Uterus (tissue), 4 donors: ENCODE results near the gene ATP23. TPM values are rescaled to one million over a fixed set of nuclear protein-coding genes. Genes with fewer than 3 reads are reported as not detected.

Source experiments
- DNase-seq, 2 donors: peaks; one replicate each; pipeline ENCODE4 v3.0.0-alpha.2; 2019 to 2020
- H3K27ac ChIP-seq, 2 donors: fragments of 200-600 bp; sonication (generic); 1 replicate in 1 of 2; 2 replicates in 1 of 2; pipeline ENCODE4 v1.5.1; 2016 to 2018
- H3K27me3 ChIP-seq, 2 donors: fragments of 200-600 bp; sonication (generic); one replicate each; pipeline ENCODE4 v1.5.1; 2018 to 2019; ENCODE audit warnings: control low read depth in 1 of 2
- H3K36me3 ChIP-seq, 2 donors: fragments of 200-600 bp; sonication (generic); one replicate each; pipeline ENCODE4 v1.5.1; 2019; ENCODE audit warnings: control low read depth in 1 of 2
- H3K4me1 ChIP-seq, 2 donors: fragments of 200-600 bp; sonication (generic); one replicate each; pipeline ENCODE4 v1.5.1; 2018 to 2019; ENCODE audit warnings: control low read depth in 1 of 2
- H3K4me3 ChIP-seq, 2 donors: fragments of 200-600 bp; sonication (generic); 1 replicate in 1 of 2; 2 replicates in 1 of 2; pipeline ENCODE4 v1.5.1; 2018 to 2019; ENCODE audit warnings: mild to moderate bottlenecking in 1 of 2
- H3K9me3 ChIP-seq, 2 donors: fragments of 200-600 bp; sonication (generic); one replicate each; pipeline ENCODE4 v1.5.1; 2019; ENCODE audit warnings: control low read depth in 1 of 2
- CTCF ChIP-seq, 4 experiments: fragments of 200-600 bp in 2 of 4; fragments of 450-650 bp in 2 of 4; sonication (generic) in 2 of 4; IDR thresholded peaks; one replicate each; pipeline ENCODE4 v1.5.1; 2016 to 2019; ENCODE audit warnings: antibody characterized with exemption in 4 of 4, mild to moderate bottlenecking in 2 of 4, moderate library complexity in 1 of 4
- POLR2A ChIP-seq, 2 donors: fragments of 450-650 bp; IDR thresholded peaks; one replicate each; pipeline ENCODE4 v1.6.1; 2016; ENCODE audit warnings: antibody characterized with exemption in 2 of 2, mild to moderate bottlenecking in 1 of 2, moderate library complexity in 1 of 2
- intact Hi-C: fragments of 100-400 bp; cut with DNase I; formaldehyde crosslinking; loops from one replicate; pipeline ENCODE4 v1.15.1; 2023; ENCODE audit warnings: low total_unique reads
- total RNA-seq, 4 donors: library from RNA; depleted of rRNA in 3 of 4; stranded (reverse); fragments of >200 nt in 3 of 4; gene quantifications; one replicate each; pipeline versions ENCODE4 v1.1.0 to v1.2.4, GENCODE V29; 2014 to 2023
- donor health status: DM: yes; HTN: yes; CAD: no.

Gene ATP23
- total RNA-seq, 4 donors from 2014 or later = 4.9 to 59.1 (median 8.6) TPM

DNA sequence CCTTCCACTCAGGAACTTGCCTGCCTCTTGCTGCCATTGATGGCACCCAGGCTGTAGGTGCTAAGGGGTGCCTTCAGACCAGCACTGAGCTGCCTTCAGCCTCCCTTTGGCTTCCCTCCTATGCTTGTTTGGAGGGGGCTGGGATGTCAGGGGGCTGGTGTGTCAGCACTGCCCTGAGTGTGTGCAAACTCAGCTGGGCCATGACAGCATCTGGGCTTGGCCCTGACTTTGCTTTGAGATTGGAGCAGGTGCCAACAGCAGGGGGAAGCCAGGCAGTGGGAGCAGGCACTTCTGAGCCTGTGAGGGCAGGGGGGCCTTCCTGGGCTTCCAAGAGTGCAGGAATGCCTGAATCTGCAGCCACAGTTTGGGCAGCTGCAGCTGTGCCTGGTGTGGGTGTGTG is 56.9 kb downstream of the ATP23 start:
- H3K9me3 ChIP-seq = peaks cover 0 to 15% of the 10 kb centered on the region in 2 donors
- no peaks in the 10 kb centered on the region for H3K4me1 ChIP-seq
- no peak for TF ChIP-seq POLR2A (IDR thresholded peaks at IDR 0.05)
- no peak for TF ChIP-seq CTCF (IDR thresholded peaks at IDR 0.05)
- no peaks in the 10 kb centered on the region for H3K36me3 ChIP-seq
- no peak overlapping the region for H3K27ac ChIP-seq
- H3K27me3 ChIP-seq = no peaks in the 10 kb centered on the region
- no peak for DNase-seq
- H3K4me3 ChIP-seq = no peak overlapping the region
- intact Hi-C loops = no loop called here

DNA sequence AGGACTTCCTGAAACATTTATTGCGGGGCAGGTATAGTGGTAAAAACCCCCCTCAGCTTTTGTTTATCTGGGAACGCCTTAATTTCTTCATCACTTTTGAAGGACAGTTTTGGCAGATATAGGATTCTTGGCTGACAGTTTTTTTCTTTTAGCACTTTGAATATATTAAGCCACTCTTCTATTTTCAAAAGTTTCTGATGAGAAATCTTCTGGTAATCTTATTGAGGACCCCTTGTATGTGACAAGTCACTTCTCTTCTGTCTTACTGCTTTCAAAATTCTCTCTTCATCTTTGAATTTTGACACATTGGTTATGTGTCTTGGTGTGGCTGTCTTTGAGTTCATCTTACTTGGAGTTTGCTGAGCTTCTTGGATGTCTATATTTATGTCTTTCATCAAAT is 59.1 kb downstream of the ATP23 start:
- Histone ChIP-seq H3K27me3 (no peaks in the 10 kb centered on the region), H3K27ac (no peak overlapping the region), H3K9me3 (peaks cover 0 to 15% of the 10 kb centered on the region in 2 donors), H3K4me1 (no peaks in the 10 kb centered on the region), H3K4me3 (no peak overlapping the region), H3K36me3 (no peaks in the 10 kb centered on the region)
- intact Hi-C loops = no loop called here
- no peak for DNase-seq
- no peak for TF ChIP-seq CTCF (IDR thresholded peaks at IDR 0.05)
- no peak for TF ChIP-seq POLR2A (IDR thresholded peaks at IDR 0.05)

DNA sequence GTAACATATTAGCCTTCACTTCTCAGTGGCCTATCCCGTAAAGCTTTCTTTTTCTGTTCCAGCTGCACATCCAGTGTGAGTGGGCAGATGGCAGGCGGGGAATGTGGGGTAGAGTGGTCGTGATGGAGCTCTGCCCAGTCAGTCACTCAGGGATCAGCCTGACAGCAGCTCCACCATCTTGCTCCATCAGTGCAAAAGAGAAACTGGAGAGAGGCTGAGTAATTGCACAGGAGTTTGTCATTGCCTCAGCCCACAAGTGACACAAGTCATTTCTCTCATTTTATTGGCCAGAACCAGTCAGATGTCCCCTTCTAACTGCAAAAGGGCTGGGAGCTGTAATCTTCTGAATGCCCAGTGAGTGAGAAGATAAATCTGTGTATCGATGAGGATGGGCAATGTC is 66.5 kb downstream of the ATP23 start:
- no peak for DNase-seq
- no peaks in the 10 kb centered on the region for H3K36me3 ChIP-seq
- intact Hi-C loops = no loop called here
- no peaks in the 10 kb centered on the region for H3K4me1 ChIP-seq
- H3K27ac ChIP-seq = no peak overlapping the region
- TF ChIP-seq CTCF (IDR thresholded peaks at IDR 0.05) (no peak), POLR2A (IDR thresholded peaks at IDR 0.05) (no peak)
- no peak overlapping the region for H3K4me3 ChIP-seq
- no peaks in the 10 kb centered on the region for H3K9me3 ChIP-seq
- H3K27me3 ChIP-seq = no peaks in the 10 kb centered on the region

- H3K9me3 ChIP-seq = no peaks in the 10 kb centered on the region
- H3K36me3 ChIP-seq = no peaks in the 10 kb centered on the region
- DNase-seq = no peak
- H3K27me3 ChIP-seq = no peaks in the 10 kb centered on the region
- H3K4me1 ChIP-seq = no peaks in the 10 kb centered on the region
- intact Hi-C loops = no loop called here
- TF ChIP-seq CTCF (IDR thresholded peaks at IDR 0.05) (no peak), POLR2A (IDR thresholded peaks at IDR 0.05) (no peak)
- no peak overlapping the region for H3K4me3 ChIP-seq
- no peak overlapping the region for H3K27ac ChIP-seq
Measured at GRCh38 chr12:58008634-58009033, 67.3 kb downstream of the ATP23 start.

Other genes starting within 250 kb of the ATP23 start
- 100 to 1,000 TPM; 189 to 339 (median 252) TPM for gene OS9, start 247.4 kb upstream of the ATP23 start, total RNA-seq
- gene AGAP2, start 202.8 kb upstream of the ATP23 start, total RNA-seq = 1 to 10 TPM in 3 of 4 donors, under 1 TPM in 1; 0.29 to 6.3 (median 2.6) TPM
- 100 to 1,000 TPM in 1 of 4 donors, 10 to 100 TPM in 3; 38.2 to 103 (median 51.0) TPM for gene TSPAN31, start 196.5 kb upstream of the ATP23 start, total RNA-seq
- gene CDK4, start 189.3 kb upstream of the ATP23 start, total RNA-seq = 100 to 1,000 TPM in 2 of 4 donors, 10 to 100 TPM in 2; 60.0 to 190 (median 110) TPM
- gene MARCHF9, start 186.5 kb upstream of the ATP23 start, total RNA-seq = 1 to 10 TPM in 3 of 4 donors, not detected in 1; 5.1 to 7.6 (median 6.8) TPM
- 1 to 10 TPM in 1 of 4 donors, under 1 TPM in 1, not detected in 2; 0.28 to 1.2 TPM for gene CYP27B1, start 174.5 kb upstream of the ATP23 start, total RNA-seq
- gene METTL1, start 169.5 kb upstream of the ATP23 start, total RNA-seq = 10 to 100 TPM in 3 of 4 donors, 1 to 10 TPM in 1; 5.1 to 22.4 (median 18.0) TPM
- gene EEF1AKMT3, start 169.0 kb upstream of the ATP23 start, total RNA-seq = 10 to 100 TPM in 2 of 4 donors, 1 to 10 TPM in 2; 2.3 to 15.5 (median 11.5) TPM
- gene TSFM, start 158.8 kb upstream of the ATP23 start, total RNA-seq = 10 to 100 TPM in 3 of 4 donors, 1 to 10 TPM in 1; 8.2 to 22.3 (median 16.7) TPM
- gene AVIL, start 122.8 kb upstream of the ATP23 start, total RNA-seq = 10 to 100 TPM in 1 of 4 donors, 1 to 10 TPM in 2, not detected in 1; 4.4 to 21.8 (median 5.1) TPM
- 100 to 1,000 TPM in 2 of 4 donors, 10 to 100 TPM in 2; 66.2 to 212 (median 90.9) TPM for gene CTDSP2, start 94.8 kb upstream of the ATP23 start, total RNA-seq